22Rv1 (cell line): ENCODE data around the gene LRRC14B.

Experiments used
- ZFX ChIP-seq: fragments of 450-650 bp; IDR thresholded peaks from 2 replicates; pipeline ENCODE4 v1.6.1; 2017; ENCODE audit warnings: antibody characterized with exemption, borderline replicate concordance
- TF ChIP-seq, protein P1 (sequence below): fragments of 450-650 bp; IDR thresholded peaks from 2 replicates; pipeline ENCODE4 v1.5.1; 2017; ENCODE audit warnings: mild to moderate bottlenecking

DNA sequence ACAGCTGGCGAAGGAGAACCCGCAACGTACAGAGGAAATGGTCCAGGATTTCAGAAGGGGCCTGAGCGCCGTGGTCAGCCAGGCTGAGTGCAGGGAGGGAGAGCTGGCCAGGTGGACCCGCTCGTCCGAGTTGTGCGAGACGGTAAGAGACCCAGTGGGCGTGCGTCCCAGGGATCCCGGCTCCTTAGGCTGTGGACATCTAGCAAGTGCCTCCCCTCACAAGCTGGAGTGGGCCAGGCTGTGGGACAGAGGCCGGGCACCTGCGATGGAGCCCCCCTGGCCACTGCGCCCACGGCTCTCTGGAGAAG is 29.5 kb upstream of the LRRC14B start:
- TF ChIP-seq, protein P1, sequence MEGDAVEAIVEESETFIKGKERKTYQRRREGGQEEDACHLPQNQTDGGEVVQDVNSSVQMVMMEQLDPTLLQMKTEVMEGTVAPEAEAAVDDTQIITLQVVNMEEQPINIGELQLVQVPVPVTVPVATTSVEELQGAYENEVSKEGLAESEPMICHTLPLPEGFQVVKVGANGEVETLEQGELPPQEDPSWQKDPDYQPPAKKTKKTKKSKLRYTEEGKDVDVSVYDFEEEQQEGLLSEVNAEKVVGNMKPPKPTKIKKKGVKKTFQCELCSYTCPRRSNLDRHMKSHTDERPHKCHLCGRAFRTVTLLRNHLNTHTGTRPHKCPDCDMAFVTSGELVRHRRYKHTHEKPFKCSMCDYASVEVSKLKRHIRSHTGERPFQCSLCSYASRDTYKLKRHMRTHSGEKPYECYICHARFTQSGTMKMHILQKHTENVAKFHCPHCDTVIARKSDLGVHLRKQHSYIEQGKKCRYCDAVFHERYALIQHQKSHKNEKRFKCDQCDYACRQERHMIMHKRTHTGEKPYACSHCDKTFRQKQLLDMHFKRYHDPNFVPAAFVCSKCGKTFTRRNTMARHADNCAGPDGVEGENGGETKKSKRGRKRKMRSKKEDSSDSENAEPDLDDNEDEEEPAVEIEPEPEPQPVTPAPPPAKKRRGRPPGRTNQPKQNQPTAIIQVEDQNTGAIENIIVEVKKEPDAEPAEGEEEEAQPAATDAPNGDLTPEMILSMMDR, result no peak
- TF ChIP-seq ZFX, result no peak
